Uterus (tissue), 2 donors: Measurements from ENCODE around the gene CSNK1A1L.

Experiments used
- POLR2A ChIP-seq, 2 donors: fragments of 450-650 bp; IDR thresholded peaks; one replicate each; pipeline ENCODE4 v1.6.1; 2016; ENCODE audit warnings: antibody characterized with exemption in 2 of 2, mild to moderate bottlenecking in 1 of 2, moderate library complexity in 1 of 2
- TF ChIP-seq, protein P1 (sequence below), 4 experiments: fragments of 200-600 bp in 2 of 4; fragments of 450-650 bp in 2 of 4; sonication (generic) in 2 of 4; IDR thresholded peaks; one replicate each; pipeline ENCODE4 v1.5.1; 2016 to 2019; ENCODE audit warnings: antibody characterized with exemption in 4 of 4, mild to moderate bottlenecking in 2 of 4, moderate library complexity in 1 of 4

DNA sequence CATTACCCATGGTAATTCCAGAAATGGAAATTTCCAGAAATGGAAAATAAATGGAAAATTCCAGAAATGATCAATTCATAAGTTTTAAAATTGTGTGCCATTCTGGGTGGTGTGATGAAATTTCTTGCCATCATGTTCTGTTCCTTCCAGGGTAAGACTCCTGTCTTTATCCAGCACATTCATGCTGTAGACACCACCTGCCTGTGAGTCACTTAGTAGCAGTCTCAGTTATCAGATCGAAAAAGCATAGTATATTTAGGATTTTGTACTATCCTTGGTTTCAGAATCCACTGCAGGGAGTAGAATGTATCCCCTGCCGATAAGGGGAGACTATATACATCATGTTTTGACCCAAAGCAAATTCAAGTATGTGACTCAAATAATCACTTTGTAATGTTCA lies 26.7 kb upstream of the CSNK1A1L start:
- TF ChIP-seq, protein P1, sequence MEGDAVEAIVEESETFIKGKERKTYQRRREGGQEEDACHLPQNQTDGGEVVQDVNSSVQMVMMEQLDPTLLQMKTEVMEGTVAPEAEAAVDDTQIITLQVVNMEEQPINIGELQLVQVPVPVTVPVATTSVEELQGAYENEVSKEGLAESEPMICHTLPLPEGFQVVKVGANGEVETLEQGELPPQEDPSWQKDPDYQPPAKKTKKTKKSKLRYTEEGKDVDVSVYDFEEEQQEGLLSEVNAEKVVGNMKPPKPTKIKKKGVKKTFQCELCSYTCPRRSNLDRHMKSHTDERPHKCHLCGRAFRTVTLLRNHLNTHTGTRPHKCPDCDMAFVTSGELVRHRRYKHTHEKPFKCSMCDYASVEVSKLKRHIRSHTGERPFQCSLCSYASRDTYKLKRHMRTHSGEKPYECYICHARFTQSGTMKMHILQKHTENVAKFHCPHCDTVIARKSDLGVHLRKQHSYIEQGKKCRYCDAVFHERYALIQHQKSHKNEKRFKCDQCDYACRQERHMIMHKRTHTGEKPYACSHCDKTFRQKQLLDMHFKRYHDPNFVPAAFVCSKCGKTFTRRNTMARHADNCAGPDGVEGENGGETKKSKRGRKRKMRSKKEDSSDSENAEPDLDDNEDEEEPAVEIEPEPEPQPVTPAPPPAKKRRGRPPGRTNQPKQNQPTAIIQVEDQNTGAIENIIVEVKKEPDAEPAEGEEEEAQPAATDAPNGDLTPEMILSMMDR (IDR thresholded peaks at IDR 0.05): no peak
- no peak for TF ChIP-seq POLR2A (IDR thresholded peaks at IDR 0.05)
